GDM1 (cell line): ENCODE measurements around the gene CIBAR2.
"Not testable (repeated sequence)": the region's sequence is repeated elsewhere in the genome, so short reads cannot be mapped to it uniquely, and the experiment has no call there.

ENCODE experiments used
- DNase-seq: peaks from one replicate; lab custom pipeline; 2025; lab: John Stamatoyannopoulos, UW

Gene CIBAR2

DNA sequence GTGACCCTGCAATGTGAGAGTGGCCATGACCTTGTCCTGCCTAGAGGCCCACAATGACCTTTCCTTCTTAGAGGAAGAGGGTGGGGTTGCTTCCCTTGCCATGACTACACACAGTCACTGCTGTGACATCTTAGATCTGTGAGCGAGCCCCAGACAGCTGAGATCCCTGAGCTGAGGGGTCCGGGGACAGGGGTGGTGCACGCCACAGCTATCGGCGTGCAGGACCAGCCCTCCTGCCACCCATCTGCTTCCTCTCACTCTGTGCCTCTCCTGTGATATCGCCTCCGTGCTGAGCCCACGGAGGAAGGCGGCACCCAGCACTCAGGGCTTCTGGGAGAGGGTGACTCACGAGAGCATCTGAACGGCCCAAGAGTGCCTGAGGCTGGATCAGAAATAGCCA, 49.4 kb downstream of the CIBAR2 start:
- DNase-seq, result no peak

DNA sequence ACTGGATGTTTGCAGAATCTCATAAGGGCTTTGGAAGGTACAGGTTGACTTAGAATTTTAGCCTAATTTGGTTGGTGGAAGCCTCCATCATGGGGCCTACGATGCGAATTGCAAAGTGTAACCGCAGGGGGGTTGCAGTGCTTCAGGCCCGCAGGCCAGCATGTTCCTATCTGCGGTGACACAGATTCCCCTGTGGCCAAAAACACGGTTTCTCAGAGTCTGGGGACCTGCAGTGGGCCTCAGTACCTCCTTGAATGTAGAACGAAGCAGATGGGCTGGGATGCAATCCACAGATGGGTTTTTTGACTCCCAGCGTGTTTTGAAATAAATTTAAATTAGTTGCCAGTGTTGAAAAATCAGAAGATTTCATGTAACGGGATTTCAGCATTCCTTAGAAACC, 49.9 kb downstream of the CIBAR2 start:
- DNase-seq, result no peak

DNA sequence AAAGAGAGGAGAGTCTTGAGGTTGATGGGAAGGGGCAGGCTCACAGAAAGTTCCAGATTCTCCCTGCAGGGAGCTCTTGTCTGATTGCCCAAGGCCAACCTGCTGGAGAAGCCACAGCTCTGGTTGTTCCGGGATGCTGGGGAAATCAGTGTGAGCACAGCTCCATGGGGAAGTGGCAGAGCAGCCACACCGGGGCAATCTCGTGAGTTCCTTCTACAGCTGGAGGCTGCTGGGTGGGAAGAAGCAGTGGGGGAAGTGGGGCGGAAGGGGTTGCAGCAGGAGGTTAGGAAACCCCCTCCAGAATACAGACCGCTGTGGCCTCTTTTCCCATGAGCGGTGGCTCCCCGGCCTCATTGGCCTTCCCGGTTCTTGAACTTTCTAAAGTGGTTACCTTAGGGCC, 50.7 kb downstream of the CIBAR2 start:
- no peak for DNase-seq

DNA sequence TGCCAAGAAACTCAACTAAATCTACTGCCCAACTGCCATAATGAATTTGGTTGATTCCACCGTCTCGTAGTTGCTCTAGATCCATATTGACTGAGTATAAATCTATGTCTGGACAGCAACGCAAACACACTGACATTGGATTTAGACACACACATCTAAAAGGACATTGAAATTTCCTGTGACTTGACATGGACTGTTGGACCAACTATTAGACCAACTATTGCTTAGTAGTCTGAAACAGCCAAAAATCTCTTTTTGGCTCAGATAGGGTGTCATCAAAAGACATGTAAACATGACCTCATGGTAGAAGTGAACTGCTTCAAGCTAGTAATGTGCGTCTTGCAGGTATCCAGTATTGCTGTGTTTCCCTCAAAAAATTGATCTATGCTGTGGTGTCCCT, 53.4 kb downstream of the CIBAR2 start:
- no peak for DNase-seq

DNA sequence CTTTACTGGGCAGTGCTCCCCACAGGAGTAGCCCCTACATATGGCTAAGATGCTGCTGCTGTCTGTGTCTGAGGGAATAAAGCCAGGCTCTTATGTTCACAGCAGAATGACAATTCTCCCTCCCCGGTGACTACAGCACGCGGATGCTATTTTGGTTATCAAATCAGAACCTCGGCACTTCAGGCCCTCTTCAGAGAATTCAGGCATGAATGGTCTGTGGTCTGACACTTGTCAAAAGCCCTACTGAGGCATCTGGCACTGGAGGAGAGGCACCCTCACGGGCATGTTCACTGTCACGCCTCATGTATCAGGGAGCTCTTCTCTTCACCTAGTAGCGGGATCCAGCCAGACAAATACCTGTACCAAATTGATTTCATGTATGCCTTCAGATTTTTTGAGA, 54.3 kb downstream of the CIBAR2 start:
- no peak for DNase-seq

DNA sequence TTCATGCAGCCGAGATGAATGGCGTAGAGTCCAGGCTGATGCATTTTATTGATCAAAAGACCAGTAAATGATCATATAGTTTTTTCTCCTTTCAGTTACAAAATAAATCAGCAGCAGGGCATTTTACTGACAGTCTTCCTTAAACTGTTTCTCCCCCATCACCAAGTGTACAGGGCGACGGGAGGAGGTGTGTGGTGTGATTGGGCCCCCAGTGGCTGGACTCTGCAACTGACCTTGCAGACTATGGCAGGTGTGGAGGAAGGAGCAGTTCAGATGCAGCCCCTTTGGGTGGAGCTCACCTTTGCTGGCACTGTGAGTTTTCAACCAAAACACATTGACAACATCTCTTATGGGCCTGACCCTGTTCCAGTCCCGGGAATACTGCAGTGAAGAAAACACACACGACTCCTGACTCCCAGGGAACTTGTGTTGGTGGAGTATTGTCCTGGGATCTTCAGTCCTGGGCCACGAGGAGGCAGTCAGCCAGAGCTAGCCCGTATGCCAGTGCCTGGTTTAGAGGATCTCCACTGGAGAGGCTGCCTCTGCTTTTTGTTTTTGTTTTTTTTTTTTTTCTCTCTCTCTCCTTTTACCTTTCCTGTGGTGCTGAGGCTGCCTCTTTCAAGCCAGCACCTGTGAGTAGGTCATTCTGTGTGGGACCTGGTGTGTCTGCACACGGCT, 54.9 kb downstream of the CIBAR2 start:
- DNase-seq, result no peak

DNA sequence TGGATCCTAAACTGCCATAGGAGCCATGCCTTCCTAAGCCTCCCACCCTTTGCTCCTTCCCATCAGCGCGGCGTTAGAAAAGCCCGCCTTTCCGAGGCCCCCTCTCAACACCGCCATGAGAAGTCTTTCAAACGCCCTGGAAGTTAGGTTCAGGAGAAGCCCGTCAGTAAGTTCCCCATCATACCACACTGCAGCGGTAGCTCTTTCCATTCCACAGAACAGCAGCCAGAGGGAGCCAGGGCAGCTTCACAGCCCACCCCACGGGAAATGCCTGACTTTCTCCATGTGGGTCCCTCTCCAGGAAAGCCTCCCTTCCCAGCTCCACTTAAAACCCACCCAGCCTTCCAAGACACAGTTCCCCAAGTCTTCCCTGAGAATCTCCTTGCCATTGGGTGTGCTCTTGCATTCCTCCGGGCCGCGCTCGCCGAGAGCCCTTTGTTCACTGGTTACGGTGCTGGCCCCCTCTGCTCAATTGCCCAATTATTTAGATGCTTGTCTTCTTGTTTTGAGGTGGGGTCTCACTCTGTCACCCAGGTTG, 56.0 kb downstream of the CIBAR2 start:
- no peak for DNase-seq

DNA sequence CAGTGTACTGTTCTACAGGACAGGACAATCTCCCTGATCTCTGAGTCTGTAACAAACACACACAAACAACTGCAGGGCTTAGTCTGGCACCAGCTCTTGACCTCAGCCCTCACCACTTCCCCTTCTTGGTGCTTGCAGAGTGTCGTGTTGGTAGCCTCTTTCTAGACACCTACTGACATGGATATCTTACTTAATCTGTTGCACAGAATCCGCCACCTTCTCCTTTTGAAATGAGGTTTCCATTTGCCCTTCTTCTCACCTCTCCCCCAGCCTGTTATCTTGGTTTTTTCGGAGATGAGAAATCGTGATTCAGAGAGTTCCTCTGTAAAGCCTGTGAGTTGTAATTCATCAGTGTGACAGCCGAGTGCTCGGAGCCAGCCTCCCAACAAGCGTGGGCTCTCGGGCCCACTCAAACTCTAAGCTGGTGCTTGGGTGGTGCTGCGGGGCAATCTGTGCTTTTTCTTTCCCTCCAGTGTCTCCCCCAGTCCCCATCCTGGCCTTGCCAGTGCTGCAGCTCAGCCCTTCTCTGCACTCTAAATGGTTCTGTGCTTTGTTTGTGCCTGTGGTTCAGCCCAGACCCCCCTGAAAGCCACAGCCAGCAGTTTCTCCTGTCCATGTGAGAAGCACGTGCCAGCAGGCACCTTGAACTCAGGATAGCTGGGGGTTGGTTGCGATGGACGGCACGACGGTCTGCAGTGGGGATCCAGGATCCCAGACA, 56.6 kb downstream of the CIBAR2 start:
- peak; percentile 62 for DNase-seq

DNA sequence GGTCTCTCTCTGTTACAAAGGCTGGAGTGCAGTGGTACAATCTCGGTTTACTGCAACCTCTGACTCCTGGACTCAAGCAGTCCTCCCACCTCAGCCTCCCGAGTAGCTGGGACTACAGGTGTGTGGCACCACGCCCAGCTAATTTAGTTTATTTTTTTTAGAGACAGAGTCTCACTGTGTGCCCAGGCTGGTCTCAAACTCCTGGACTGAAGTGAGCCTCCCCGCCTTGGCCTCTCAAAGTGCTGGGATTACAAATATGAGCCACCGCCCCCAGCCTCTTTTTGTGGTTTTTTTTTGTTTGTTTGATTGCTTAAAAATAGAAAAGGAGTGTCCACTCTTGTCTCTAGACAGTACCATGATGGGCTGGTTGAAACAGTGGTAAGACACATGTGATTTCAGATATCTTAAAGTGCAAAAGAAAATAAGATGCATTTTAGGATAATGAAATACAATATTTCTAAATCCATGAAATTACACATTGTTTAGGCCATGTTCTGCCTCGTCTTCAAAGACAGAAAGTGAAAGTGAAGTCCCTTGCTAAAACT, 57.3 kb downstream of the CIBAR2 start:
- no peak for DNase-seq

DNA sequence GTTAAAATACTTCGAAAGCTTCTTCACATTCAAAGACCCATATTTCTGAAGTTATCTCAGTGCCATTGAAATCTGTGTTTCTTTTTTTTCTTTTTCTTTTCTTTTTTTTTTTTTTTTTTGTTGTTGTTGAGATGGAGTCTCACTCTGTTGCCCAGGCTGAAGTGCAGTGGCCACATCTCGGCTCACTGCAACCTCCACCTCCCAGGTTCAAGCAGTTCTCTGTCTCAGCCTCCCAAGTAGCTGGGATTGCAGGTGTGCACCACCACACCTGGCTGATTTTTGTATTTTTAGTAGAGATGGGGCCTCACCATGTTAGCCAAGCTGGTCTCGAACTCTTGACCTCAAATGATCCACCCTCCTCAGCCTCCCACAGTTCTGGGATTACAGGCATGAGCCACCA, 58.0 kb downstream of the CIBAR2 start:
- DNase-seq, result not testable (repeated sequence)

DNA sequence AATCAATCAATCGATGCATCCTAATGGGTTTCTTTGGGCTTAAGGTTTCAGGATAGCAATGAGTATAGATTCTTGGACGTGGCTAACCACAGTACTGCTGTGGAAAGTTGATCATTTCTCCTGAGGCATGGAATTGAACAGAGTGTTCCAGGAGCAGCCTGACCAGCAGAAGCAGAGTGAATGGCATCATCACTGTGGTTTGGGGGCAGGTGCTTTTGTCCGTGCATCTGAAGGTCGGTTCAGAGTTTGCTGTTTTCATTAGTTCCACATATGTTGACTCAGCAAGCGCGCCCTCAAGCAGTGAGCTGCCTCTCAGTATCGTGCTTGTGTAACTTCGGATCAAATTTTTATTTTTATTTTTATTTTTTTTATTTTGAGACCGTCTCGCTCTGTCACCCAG, 59.7 kb downstream of the CIBAR2 start:
- DNase-seq, result no peak

DNA sequence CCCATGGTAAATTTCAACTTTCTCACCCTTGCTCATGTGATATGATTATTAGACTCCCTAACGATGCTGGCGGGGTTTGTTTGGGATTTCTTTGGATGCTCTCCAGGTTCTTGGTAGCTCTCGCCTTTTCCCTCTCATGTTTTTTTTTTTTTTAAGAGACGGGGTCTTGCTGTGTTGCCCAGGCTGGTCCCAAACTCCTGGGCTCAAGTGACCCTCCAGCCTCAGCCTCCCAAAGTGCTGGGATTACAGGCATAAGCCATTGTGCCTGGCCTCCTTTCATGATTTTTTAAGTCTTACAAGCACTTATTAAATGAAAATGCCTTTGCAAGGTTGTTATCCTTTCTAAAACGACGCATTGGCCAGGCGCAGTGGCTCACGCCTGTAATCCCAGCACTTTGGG, 60.6 kb downstream of the CIBAR2 start:
- DNase-seq, result no peak

DNA sequence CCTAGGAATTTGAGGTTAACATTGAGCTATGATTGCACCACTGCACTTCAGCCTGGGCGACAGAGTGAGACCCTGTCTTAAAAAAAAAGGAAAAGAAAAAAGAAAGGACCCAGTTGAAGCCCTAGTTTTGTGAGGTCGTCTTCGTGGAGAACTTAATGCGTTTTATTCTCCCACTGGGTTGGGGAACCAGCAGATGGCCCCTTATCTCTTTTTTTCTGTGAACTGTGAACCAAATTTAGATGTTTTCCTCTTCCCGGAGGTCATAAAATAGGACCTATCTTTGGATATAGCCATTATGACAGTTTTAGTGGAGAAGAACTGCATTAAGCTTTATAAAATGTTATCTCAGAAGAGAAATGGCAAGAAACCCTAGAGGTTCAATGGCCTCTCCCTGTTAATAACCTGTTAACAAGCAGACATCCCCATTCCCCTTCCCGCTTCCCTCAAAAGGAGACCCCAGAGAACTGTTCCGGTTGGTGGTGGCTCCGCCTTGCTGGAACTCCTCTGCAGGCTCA, 61.1 kb downstream of the CIBAR2 start:
- no peak for DNase-seq

DNA sequence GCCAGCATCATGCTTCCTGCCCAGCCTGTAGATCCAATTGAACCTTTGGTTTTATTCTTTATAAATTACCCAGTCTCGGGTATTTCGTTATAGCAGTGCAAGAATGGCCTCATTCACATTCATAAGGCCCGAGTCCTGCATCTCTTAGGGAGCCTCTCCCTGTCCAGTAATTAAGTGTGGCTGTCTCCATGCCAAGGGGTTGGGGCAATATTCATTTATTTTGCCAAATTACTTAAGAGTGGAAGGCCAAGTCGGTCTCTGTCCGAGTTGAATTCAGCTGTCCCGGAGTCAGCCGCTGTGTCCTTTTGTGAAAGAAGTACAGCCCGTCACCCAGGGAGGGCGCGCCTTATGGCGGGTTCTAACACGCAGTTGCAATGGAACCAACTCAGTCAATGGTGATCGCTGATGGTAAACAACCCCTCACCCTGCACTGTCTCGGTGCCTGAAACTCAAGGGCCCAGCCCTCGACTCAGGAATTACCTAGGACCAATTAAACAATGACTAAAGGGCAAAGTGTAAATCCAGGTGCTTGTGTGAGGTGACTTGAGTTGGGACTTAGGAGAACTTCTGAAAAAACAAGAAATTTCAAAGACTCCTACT, 62.5 kb downstream of the CIBAR2 start:
- no peak for DNase-seq

DNA sequence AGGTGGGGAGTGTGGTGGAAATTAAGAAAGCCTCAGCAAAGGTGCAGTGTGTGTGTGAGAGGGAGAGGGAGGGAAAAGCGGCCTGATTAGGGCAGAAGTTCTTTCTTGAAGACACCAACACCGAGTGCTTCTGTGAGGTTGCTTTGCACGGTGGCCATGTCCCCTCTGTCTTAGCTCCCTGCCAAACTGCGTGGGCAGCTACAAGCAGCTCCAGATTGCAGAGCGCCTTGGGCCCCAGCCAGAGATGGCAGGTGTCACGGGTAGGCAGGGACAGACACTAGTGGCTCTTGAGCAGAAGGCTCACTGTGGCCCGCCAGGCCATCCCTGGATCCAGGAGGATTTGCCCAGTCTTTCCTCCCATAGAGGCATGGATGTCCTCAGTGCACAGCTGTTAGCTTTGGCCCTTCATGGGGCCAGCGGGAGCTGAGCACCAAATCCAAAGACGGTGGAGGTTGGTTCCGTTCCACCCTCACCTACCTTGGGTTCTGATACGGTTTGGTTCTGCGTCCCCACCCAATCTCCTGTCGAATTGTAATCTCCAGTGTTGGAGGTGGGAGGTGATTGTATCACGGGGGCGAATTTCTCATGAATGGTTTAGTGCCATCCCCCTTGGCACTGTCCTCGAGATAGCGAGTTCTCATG, 63.2 kb downstream of the CIBAR2 start:
- no peak for DNase-seq
